ENCODE measurements around the gene MINAR2.
A peak's percentile ranks its signal among the peaks of the same experiment; 100 is the strongest.

The MINAR2 gene

GRCh38 chr5:129747572-129748407, at the start of gene MINAR2:
Gene MINAR2, plus strand, starts transcription at chr5:129748094. Its CDS starts 97 bp downstream, at chr5:129748191.
- DNase-seq (ENCODE audit: low read depth in 2 of 2): no peak

GRCh38 chr5:129698661-129699060, 49.2 kb upstream of the MINAR2 start:
- no peak for DNase-seq (ENCODE audit: low read depth in 2 of 2)

GRCh38 chr5:129716235-129716634, 31.7 kb upstream of the MINAR2 start:
- no peak for DNase-seq (ENCODE audit: low read depth in 2 of 2)

GRCh38 chr5:129716651-129717050, 31.2 kb upstream of the MINAR2 start:
- DNase-seq (ENCODE audit: low read depth in 2 of 2): no peak

GRCh38 chr5:129717751-129718310, 30.1 kb upstream of the MINAR2 start:
- no peak for DNase-seq (ENCODE audit: low read depth in 2 of 2)

- DNase-seq (ENCODE audit: low read depth in 2 of 2): no peak
Observed at GRCh38 chr5:129718471-129719090, 29.3 kb upstream of the MINAR2 start.

- DNase-seq (ENCODE audit: low read depth in 2 of 2): no peak
Observed at GRCh38 chr5:129724222-129724621, 23.7 kb upstream of the MINAR2 start.

- no peak for DNase-seq (ENCODE audit: low read depth in 2 of 2)
Observed at GRCh38 chr5:129724647-129725046, 23.2 kb upstream of the MINAR2 start.

- DNase-seq (ENCODE audit: low read depth in 2 of 2): no peak
Observed at GRCh38 chr5:129739773-129740172, 8.1 kb upstream of the MINAR2 start.

- DNase-seq (ENCODE audit: low read depth in 2 of 2): no peak
Observed at GRCh38 chr5:129743541-129744187, 4.2 kb upstream of the MINAR2 start.

- no peak for DNase-seq (ENCODE audit: low read depth in 2 of 2)
Observed at GRCh38 chr5:129745997-129746396, 1.9 kb upstream of the MINAR2 start.

- no peak for DNase-seq (ENCODE audit: low read depth in 2 of 2)
Observed at GRCh38 chr5:129746876-129747275, 1.0 kb upstream of the MINAR2 start.

- no peak for DNase-seq (ENCODE audit: low read depth in 2 of 2)
Observed at GRCh38 chr5:129748913-129749880, 1.3 kb downstream of the MINAR2 start.

- DNase-seq (ENCODE audit: low read depth in 2 of 2): no peak
Observed at GRCh38 chr5:129760636-129761325, 12.9 kb downstream of the MINAR2 start.

- DNase-seq (ENCODE audit: low read depth in 2 of 2): no peak
Observed at GRCh38 chr5:129763651-129764050, 15.8 kb downstream of the MINAR2 start.

GRCh38 chr5:129766798-129767197, 18.9 kb downstream of the MINAR2 start:
- no peak for DNase-seq (ENCODE audit: low read depth in 2 of 2)

- peak; percentile 40 to 59 for DNase-seq (ENCODE audit: low read depth in 2 of 2)
Observed at GRCh38 chr5:129767927-129768380, 20.1 kb downstream of the MINAR2 start.

GRCh38 chr5:129768735-129769134, 20.8 kb downstream of the MINAR2 start:
- no peak for DNase-seq (ENCODE audit: low read depth in 2 of 2)

GRCh38 chr5:129770024-129770820, 22.3 kb downstream of the MINAR2 start:
- DNase-seq (ENCODE audit: low read depth in 2 of 2): no peak
